GM21367 (cell line): ENCODE measurements around the gene CERCAM.

Experiments used
- ATAC-seq: cut with Tn5 transposase; IDR thresholded peaks from one replicate; pipeline ENCODE4 v1.9.1; 2021; ENCODE audit not compliant: unreplicated experiment

The CERCAM gene

GRCh38 chr9:128454991-128455390, 34.3 kb downstream of the CERCAM start:
- no peak for ATAC-seq

- ATAC-seq: peak; percentile 84
These were observed 35.4 kb downstream of the CERCAM start, which contains the start of gene ODF2 for GRCh38 chr9:128455849-128456612. Gene ODF2 (plus strand): TSS chr9:128456006. CDS start chr9:128456092, 86 bp downstream.

DNA sequence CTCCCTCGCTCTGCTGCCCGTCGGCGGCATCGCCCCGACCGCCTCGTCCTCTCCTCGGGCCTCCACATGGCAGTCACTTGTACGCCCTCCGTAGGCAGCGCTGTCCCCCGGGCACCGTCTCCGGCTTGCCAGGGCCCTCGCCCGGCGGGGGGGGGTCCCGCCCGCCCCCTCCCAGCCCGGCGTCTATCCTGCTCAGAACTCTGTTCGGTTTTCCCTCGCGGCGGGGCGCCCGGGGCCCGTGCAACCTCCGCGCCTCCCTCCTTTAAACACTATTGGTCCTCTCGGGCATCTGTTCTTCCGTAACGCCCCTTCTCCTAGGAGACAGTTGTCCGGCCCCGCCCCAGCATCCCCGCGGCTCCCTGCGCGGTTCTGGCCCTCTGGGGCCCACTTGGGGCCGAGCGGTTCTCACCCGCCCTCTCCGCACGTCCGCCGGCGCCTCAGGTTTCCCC, 36.0 kb downstream of the CERCAM start:
- peak; percentile 30 for ATAC-seq

DNA sequence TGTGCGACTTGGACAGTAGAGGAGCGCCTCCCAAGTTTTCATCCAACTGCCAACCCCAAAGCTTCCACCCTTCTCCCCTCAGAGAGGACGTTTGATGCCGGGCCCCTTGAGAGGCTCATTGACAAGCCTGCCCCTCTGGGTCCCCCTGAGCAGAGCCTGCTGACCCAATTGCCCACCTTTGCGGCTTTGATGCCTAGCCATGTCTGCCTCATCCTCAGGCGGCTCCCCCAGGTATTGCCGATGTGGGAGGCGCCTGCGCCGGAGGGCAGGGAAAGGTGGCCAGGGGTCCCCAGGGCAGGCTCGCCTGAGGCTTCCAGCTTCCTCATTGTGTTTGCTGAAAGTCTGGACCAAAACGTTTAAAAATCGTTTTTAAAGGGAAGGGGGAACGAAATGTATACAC, 36.5 kb downstream of the CERCAM start:
- ATAC-seq: no peak

DNA sequence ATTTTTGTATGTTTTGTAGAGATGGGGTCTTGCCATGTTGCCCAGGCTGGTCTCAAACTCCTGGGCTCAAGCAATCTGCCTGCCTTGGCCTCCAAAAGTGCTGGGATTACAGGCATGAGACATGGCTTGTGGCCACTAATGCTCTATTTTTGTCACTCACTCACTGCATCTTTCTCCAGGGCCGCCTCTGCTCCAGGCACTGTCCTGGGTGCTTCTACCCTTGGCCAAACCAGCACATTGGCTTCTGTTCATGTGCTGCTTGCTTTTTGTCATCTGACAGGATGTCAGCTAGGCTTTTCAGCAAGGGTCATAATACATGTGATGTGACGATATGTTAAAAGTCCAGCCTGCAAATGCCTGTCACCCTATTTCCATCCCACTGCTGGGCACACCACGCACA, 38.4 kb downstream of the CERCAM start:
- ATAC-seq: no peak

DNA sequence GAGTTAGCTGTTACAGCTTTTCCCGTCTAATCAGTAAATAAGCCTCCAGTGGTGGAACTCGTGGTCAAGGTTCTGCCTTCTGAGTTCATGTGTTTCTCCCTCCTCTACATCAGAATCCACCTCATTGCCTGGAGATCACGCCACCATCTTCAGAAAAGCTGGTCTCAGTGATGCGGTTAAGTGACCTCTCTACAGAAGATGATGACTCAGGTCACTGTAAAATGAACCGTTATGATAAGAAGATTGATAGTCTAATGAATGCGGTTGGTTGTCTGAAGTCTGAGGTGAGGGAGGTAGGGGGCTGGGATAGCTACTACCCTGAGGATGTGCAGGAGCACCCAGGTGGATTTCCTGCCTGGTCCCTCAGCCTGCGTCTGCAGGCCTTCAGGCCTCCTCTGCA, 48.4 kb downstream of the CERCAM start:
- no peak for ATAC-seq

DNA sequence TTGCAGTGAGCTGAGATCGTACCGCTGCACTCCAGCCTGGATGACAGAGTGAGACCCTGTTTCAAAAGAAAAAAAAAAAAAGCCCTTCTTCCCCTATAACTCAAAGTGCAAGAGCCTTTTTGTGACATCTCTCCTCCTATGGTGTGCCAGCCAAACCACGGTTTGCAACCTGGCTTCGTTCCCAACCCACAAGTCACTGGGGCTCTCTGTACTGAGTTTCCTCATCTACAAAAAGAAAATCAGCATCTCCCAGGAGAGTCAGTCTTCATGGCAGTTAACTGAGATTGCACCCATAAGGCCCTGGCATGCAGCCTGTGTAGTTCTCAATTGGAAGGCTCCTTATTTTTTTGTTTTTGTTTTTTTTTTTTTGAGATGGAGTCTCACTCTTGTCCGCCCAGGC, 49.9 kb downstream of the CERCAM start:
- ATAC-seq: no peak

DNA sequence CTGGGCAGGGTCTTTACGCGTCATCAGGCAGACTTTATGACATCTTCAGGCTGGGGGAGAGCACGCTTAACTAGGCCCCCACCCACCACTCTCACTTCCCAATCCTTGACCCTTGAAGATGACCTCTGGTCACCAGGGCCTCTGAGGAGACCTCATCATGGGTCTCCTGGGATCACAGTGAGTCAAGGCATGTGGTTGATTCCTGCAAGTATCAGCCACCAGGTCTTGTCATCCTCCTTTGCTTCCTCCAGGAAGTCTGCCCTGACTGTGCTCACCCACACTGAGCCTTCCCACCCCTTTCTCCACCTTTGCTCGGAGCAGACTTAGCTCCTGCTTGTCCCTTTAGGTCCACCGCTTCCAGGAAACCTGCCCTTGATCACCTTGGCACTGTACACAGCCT, 52.4 kb downstream of the CERCAM start:
- no peak for ATAC-seq

DNA sequence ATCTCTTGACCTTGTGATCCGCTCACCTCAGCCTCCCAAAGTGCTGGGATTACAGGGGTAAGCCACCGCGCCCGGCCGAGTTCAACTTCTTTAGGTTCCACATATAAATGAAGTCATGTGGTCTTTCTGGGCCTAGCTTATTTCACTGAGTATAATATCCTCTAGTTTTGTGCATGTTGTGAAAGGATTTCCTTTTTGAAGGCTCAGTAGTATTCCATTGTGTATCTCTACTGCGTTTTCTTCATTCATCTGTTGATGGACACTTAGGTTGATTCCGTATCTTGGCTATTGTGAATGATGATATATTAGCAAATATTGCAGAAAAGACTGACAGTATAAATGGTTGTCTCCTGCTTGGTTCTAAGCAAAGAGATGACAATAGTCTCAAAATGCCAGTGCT, 55.2 kb downstream of the CERCAM start:
- no peak for ATAC-seq

- ATAC-seq: no peak
These were observed 58.6 kb downstream of the CERCAM start for GRCh38 chr9:128479262-128479661.

- no peak for ATAC-seq
These were observed 60.9 kb downstream of the CERCAM start for GRCh38 chr9:128481561-128481960.

DNA sequence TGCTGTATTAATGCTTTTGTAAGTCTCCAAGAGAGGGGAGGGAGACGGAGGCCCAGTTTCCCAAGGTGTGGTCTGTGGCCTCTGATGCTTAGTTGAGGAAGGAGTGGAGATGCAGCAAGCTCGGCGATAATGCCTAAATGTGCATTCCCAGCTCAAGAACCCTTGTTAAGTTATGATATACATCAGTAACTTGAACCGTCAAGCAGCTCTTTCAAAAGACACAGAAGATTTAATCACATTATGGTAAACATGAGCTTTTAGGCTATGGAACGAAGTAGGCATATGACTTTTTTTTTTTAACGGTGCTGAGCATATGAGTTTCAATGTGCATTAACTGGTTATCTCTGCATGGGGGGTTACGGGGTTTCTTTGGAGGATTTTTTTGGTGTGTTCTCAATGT, 61.5 kb downstream of the CERCAM start:
- no peak for ATAC-seq

GRCh38 chr9:128484686-128485413, 64.2 kb downstream of the CERCAM start:
- ATAC-seq: no peak

DNA sequence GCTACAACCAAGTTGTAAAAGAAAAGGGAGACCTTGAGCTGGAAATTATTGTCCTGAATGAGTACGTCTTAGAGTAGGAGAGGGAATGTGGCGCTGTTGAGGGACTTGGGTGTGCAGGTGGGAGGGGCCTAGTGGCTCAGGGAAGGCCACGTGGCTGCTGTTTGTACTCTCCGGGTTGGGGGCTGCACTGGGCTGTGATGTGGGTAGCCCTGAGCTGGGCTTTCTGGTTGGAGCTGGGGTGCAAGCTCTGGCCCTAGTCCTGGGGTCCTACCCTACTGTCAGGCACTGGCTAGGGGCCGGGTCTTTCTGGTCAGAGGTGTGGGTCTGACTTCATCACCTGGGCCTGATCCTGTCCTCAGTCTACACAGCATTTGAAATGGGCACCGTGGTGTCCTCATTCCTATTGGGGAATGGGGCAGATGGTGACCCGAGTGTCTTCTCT, 64.8 kb downstream of the CERCAM start:
- no peak for ATAC-seq

DNA sequence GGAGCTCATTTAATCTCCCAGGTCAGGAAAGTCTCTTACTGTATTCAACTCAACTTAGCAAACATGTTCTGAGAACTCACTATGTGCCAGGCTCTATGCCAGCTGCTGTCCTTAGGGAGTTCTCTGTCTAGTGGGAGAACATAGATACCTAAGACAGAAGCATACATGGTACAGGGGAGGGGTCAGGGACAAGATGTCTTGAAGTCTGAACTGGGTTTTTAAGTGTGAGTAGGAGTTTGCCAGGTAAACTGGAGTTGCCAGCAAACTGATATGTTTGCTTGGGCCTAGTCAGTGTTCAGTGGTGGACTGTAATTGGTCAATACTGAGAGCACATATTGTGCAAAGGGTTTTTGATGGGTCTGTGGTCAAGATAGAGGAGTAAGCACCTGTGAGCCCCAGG, 65.5 kb downstream of the CERCAM start:
- no peak for ATAC-seq
